IPS DF 19.7 (cell line): ENCODE results near the gene MRPL2.

Experiments used
- DNase-seq: peaks from one replicate; pipeline ENCODE4 v3.0.0-alpha.2; 2013; ENCODE audit warnings: low read depth, low spot score

MRPL2 gene

DNA sequence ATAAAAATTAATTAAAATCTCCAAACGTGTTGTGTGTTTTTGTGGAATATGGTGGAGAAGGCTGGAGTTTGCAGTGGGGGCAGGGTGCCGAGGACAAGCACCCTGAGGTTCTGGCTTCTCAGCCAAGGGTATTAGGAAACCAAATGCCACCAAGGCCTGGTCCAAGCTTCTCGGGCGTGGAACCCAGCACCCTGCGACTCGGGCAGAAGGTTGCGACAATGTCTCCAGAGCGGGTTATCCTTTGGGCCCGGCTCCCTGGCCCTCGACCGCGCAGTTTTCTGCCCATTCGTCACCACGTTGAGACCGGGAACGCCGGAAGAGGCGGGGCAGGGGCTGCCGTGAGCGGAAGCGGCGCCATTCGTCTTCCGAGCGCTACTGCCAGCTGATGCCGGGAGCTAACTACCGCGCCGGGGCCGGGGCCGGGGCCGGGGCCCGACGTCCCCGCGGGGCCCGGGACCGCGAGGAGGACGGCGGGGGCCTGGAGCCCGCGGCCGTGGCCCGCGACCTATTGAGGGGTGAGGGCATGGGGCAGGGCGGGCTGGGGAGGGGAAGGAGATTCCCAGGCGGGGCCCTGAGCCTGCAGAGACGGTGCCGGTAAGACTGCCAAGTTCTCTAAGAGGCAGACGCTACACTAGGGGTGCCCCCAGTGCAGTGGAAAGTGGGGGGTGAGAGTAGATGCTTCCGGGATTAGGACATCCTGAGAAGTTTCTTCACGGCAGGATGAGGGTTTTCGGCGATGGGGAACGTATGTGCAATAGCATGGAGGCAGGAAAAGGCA is 37.8 kb downstream of the MRPL2 start, which contains the start of gene RRP36:
TSS of gene RRP36 (plus strand) at position 354 of the 778 bp plus-strand sequence. CDS start at position 386, 32 bp downstream.
- no peak for DNase-seq

- DNase-seq = no peak
Measured at GRCh38 chr6:43020847-43021246, 38.4 kb downstream of the MRPL2 start.

DNA sequence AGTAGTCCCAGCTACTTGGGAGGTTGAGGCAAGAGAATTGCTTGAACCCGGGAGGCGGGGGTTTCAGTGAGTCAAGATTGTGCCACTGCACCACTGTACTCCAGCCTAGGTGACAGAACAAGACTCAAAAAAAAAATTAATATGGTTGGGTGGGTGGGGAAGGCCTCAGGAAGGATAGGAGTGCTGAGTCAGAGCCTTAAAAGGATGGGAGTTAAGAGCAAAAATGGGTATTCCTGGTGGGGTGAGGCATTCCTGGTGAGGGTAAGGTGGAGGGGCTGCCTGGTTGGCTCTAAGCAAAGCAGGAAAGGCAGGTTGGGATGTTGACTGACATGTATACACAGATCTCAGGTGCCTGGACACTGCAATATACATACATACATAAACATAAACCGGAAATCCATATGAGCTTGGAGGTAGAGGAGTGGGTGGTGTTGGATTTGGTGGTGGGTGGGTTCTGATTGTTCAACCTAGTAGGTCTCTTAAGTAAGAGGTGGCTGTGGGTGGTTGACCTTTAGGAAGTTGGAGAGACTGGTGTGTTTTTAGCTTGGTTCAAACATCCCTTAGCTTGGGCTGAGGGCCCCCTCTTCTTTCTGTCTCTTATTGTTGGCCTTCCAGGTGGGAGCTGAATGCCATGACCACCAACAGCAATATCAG is 39.1 kb downstream of the MRPL2 start:
- DNase-seq = no peak

GRCh38 chr6:43019152-43019551 is 40.1 kb downstream of the MRPL2 start:
- DNase-seq = no peak

GRCh38 chr6:43016943-43017334 is 42.3 kb downstream of the MRPL2 start:
- DNase-seq = no peak

DNA sequence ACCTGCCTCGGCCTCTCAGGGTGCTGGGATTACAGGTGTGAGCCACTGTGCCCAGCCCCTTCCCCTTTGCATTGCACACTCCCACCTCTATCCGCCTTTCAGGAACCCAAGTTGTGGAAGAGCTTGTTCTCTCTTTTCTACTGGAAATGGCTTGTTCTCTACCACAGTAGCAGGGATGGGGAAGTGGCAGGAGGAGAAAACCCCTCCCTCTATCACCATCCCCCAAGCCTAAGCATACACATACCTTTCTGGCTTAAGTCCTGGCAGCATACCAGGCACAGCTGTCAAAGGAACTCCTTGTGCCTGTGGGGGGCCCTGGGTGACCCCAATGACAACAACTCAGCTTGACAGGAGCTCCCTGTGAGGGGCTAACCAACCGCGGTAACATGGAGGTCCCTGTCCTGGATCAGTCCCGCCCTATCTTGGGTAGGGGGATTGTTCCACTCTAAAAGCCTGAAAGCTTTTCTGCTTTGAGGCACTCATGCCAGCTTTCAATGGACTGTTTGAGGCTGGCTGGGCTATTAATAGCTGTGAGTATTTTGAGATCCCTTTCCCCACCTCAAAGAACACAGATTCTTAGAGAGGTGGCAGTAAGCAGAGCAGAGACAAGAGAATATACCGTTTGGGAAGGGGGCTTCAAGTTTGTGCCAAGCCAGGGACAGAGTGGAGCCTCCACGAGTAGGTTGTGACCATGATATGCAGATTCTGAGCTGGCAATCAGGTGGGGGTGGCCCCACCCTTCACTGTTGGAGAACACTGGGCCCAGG is 42.9 kb downstream of the MRPL2 start:
- no peak for DNase-seq

GRCh38 chr6:43014434-43014909 is 44.8 kb downstream of the MRPL2 start:
- DNase-seq = no peak

GRCh38 chr6:43013843-43014433 is 45.3 kb downstream of the MRPL2 start, which contains the start of the genes KLHDC3 and MEA1:
TSS of gene KLHDC3 (plus strand) at chr6:43014249. CDS start at chr6:43017193, 2,944 bp downstream.
TSS of gene MEA1 (minus strand) at chr6:43013946. CDS start at chr6:43013813, 133 bp downstream.
- DNase-seq = peak; percentile 100

- DNase-seq = no peak
Measured at GRCh38 chr6:43013097-43013842, 46.0 kb downstream of the MRPL2 start.

DNA sequence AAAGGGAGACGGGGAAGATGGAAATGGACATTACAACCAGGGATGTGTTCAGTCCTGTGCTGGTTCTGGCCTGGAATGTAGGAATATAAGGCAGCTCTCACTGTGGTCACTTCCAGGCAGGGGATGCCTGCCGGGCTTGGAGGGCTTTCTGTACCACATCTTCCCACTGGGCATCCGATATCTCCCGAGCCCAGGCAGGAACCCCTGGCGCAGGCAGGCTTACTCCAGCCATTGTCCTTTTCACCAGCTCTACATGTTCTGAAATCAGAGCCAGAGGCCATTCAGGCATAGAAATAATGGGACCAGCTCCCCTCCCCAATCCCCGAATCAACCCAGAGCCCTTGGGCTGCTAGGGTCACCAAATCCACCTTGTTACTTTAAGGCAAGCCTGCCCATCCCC is 46.9 kb downstream of the MRPL2 start:
- DNase-seq = no peak

DNA sequence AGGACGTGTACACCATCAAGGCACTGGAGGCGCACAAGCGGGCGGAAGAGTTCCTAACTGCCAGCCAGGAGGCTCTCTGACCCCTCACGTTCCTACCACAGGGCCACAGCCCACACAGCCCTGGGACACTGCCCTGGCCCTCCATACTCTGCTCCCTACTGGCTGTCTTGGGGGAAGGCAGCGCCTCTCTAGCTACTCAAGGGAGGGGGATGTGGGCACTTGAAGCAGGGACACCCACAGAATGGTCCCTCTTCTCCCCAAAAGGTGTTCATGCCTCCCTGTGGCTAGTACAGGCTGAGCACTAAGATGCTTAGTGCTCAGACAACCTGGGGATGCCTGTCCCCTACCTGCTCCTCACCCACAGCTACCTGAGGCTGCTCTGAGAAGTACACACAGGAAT is 48.0 kb downstream of the MRPL2 start:
- DNase-seq = no peak

DNA sequence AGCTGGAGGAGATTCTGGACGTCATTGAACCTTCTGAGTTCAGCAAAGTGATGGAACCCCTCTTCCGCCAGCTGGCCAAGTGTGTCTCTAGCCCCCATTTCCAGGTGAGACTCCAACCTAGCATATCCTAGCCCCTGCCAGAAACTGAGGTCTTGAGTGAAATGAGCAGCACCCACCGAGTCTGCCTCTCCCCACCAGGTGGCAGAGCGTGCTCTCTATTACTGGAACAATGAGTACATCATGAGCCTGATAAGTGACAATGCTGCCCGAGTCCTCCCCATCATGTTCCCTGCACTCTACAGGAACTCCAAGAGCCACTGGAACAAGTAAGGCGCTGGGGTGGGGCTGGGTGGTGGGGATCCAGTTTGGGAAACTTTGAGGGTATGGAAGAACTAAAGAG is 50.1 kb downstream of the MRPL2 start:
- DNase-seq = no peak

DNA sequence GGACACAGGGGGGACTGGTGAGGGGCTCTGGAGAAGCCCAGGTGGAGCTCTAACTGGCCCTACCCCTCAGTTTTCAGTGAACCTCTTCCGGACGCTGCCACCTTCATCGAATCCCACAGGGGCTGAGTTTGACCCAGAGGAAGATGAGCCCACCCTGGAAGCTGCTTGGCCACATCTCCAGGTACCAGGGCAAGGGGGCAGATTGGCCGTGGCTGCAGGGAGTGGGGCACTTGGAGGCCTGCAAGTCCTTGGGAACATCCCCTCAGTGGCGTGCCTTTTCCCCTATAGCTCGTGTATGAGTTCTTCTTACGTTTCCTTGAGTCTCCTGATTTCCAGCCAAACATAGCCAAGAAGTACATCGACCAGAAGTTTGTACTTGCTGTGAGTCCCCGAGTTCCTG is 52.1 kb downstream of the MRPL2 start:
- DNase-seq = no peak

DNA sequence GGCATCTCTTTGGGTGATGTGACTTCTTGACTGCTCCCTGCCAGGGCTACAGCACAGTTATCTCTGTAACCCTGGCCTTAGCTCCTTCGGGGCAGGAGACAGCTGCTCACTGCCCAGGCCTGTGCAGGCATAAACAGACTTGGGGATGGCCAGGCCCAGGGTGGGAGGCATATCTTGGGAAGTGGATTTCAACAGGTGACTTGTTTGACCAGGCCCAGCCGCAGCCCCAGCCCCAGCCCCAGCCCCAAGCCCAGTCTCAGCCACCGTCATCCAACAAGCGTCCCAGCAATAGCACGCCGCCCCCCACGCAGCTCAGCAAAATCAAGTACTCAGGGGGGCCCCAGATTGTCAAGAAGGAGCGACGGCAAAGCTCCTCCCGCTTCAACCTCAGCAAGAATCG is 53.0 kb downstream of the MRPL2 start:
- DNase-seq = no peak

DNA sequence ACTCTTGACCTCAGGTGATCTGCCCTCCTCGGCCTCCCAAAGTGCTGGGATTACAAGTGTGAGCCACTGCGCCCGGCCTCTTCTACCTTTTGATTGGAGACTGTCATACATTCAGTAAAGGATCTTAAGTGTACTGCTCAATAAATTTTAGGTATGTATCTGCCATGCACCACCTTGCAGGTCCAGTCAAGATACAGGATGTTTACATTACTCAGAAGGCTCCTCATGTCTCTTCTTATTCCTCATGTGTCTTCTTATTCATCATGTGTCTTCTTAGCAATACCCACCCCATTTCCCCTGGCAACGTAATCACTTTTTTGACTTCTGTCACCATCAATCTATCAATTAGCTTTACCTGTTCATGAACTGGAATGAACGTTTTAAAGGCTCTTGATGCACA is 53.4 kb downstream of the MRPL2 start:
- DNase-seq = no peak
